ENCODE measurements around the gene ITPR1. TPM values are rescaled to one million over a fixed set of nuclear protein-coding genes. Genes with fewer than 3 reads are reported as not detected.

The ITPR1 gene
- total and polyA plus RNA-seq, 2 of the 4 experiments (the other 2 are of a cell fraction) = 1.8 to 5.7 TPM

GRCh38 chr3:4660936-4661335 lies 167.8 kb downstream of the ITPR1 start:
- Histone ChIP-seq H3K4ac (ENCODE audit: low read depth, low read length) (no peak overlapping the region), H2AFZ (replicated peaks; ENCODE audit: low read length, poor library complexity) (no peak overlapping the region), H3K9me1 (ENCODE audit: insufficient read depth, low read length) (no peaks in the 10 kb centered on the region), H3K23ac (ENCODE audit: low read depth, low read length) (no peak overlapping the region), H2BK15ac (ENCODE audit: low read depth, low read length) (no peak overlapping the region), H3K14ac (replicated peaks; ENCODE audit: low read depth, low read length) (no peak overlapping the region), H2AK5ac (ENCODE audit: low read depth, low read length) (no peak overlapping the region), H3K27me3 (ENCODE audit: control insufficient read depth, insufficient read depth, low read length) (no peaks in the 10 kb centered on the region), H3K9me3 (ENCODE audit: control insufficient read depth, insufficient read depth, low read length) (no peaks in the 10 kb centered on the region), H3K36me3 (ENCODE audit: control insufficient read depth, insufficient read depth, low read length) (no peaks in the 10 kb centered on the region), H2BK20ac (ENCODE audit: low read depth, low read length) (no peak overlapping the region), H3K79me1 (ENCODE audit: low read depth in 1 of 2, low read length in 2 of 2) (no peaks in the 10 kb centered on the region), H3K4me1 (ENCODE audit: control insufficient read depth, insufficient read depth, low read length) (no peaks in the 10 kb centered on the region), H3K27ac (ENCODE audit: insufficient read depth, low read length) (no peak overlapping the region), H3K18ac (ENCODE audit: low read depth, low read length) (no peak overlapping the region), H4K5ac (ENCODE audit: low read depth, low read length) (no peak overlapping the region), H3K4me3 (ENCODE audit: insufficient read depth, low read depth, low read length) (no peak overlapping the region), H3K9ac (ENCODE audit: low read depth, low read length) (no peak overlapping the region), H4K20me1 (ENCODE audit: insufficient read depth, low read length) (no peaks in the 10 kb centered on the region), H3K4me2 (ENCODE audit: low read depth, low read length) (no peak overlapping the region), H4K8ac (ENCODE audit: low read depth in 2 of 2, low read length in 2 of 2) (no peak overlapping the region), H2BK120ac (ENCODE audit: low read depth, low read length) (no peak overlapping the region), H4K91ac (ENCODE audit: insufficient read depth, low read depth, low read length) (no peak overlapping the region), H3K56ac (ENCODE audit: extremely low read depth, insufficient read depth, low read length) (no peak overlapping the region), H2BK5ac (ENCODE audit: low read depth, low read length, poor library complexity, severe bottlenecking) (no peak overlapping the region), H2AK9ac (replicated peaks; ENCODE audit: low read depth, low read length, poor library complexity) (no peak overlapping the region)
- dilution Hi-C loops (cut with HindIII; ENCODE audit: low sequenced_read_pairs, unreplicated experiment) = no loop called here
- intact Hi-C loops (cut with micrococcal nuclease) = no loop called here
- CTCF ChIA-PET = no interaction called here
- no CpG with 5 or more reads among the region's 7 CpGs for WGBS, 2 experiments (ENCODE audit: extremely low coverage in 2 of 2, insufficient read length in 1 of 2)
- ATAC-seq (ENCODE audit: low read depth) (no peak), DNase-seq (no peak)
- POLR2A ChIA-PET (ENCODE audit: unreplicated experiment) = no interaction called here
- no TSS peak for BruUV-seq (replicated peaks)
- in situ Hi-C loops (cut with MboI; ENCODE audit: low sequenced_read_pairs) = no loop called here
- TF ChIP-seq USF2 (IDR thresholded peaks at IDR 0.05; ENCODE audit: low read depth, low read length) (no peak), SMC3 (IDR thresholded peaks at IDR 0.05; ENCODE audit: low read depth, low read length) (no peak), RFX5 (IDR thresholded peaks at IDR 0.05; ENCODE audit: low read depth, low read length) (no peak), CTCF (conservative IDR thresholded peaks at IDR 0.05; ENCODE audit: low read depth, low read length) (no peak), FOS (IDR thresholded peaks at IDR 0.05; ENCODE audit: low read depth, low read length) (no peak), MAZ (IDR thresholded peaks at IDR 0.05; ENCODE audit: borderline replicate concordance, low read depth, low read length) (no peak), POLR2A (IDR thresholded peaks at IDR 0.05; ENCODE audit: low read depth, low read length) (no peak), MAFK (IDR thresholded peaks at IDR 0.05; ENCODE audit: low read depth, low read length) (no peak), RAD21 (IDR thresholded peaks at IDR 0.05; ENCODE audit: low read length) (no peak), NFE2L2 (IDR thresholded peaks at IDR 0.05; ENCODE audit: low read depth, low read length) (no peak), RCOR1 (IDR thresholded peaks at IDR 0.05; ENCODE audit: insufficient replicate concordance, low read length) (no peak), ELK1 (IDR thresholded peaks at IDR 0.05; ENCODE audit: borderline replicate concordance, low read depth, low read length) (no peak), BHLHE40 (IDR thresholded peaks at IDR 0.05; ENCODE audit: low read depth, low read length) (no peak), CHD1 (IDR thresholded peaks at IDR 0.05; ENCODE audit: low read depth, low read length) (no peak), MXI1 (IDR thresholded peaks at IDR 0.05; ENCODE audit: borderline replicate concordance, low read depth, low read length) (no peak)
